ENCODE data around the gene MAPK1IP1L.

The MAPK1IP1L gene

DNA sequence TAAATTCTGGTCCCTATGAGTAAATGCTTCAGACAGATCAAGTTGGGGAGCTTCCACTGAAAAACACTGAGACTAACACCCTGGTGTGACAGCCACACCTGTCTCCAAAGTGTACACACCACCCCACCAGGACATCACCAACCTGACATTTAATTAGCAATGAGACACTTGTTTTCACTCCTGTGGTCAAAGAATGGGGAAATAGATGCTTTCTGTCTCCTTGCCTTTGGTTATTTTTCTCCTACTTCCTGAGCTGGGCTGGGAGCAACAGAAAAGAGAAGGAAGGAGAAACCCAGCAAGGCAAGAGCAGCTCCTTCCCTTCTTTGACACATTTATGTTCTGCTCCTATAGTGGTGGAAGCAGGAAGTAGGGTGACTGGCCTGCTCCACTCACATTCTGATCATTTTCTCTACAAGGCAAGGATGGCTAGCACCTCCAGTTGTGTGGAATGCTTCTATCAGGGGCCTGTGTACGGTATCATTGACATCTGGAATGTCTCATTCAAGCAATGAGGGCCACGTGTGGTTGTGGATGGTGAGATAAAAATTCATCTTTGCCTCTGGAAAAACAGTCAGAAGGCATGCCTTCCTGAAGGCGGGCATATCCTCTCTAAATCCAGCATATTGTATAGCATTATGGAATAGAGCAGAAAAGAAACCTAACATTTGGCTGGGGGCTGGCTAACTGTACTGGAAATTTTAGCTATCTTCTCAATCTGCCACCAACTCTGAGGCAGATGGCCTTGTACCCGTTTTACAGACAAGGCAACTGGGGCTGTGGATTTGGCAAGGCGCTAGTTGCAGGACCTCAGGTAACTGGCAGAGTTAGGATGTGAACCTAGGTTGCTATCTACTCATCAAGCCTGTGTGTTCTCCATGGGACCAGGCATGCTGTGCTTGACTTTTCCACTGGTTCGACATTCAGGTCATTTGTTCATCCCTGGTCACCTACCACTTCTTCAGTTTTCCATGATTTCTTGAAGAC lies 52.8 kb downstream of the MAPK1IP1L start:
- peaks cover 6% of the 10 kb centered on the region for H3K9me3 ChIP-seq
- no peaks in the 10 kb centered on the region for H4K20me1 ChIP-seq
- no peaks in the 10 kb centered on the region for H3K27me3 ChIP-seq
- no peak overlapping the region for H3K27ac ChIP-seq
- H3K4me1 ChIP-seq: peaks cover 41% of the 10 kb centered on the region
- H3K9ac ChIP-seq: no peak overlapping the region
- TF ChIP-seq Cebpa-rat (IDR thresholded peaks at IDR 0.05): no peak
- H3K36me3 ChIP-seq: no peaks in the 10 kb centered on the region
- peak overlapping the region; percentile 48; the same call in 1 of the 2 replicates for H3K4me2 ChIP-seq
- no peak overlapping the region for H3K4me3 ChIP-seq

DNA sequence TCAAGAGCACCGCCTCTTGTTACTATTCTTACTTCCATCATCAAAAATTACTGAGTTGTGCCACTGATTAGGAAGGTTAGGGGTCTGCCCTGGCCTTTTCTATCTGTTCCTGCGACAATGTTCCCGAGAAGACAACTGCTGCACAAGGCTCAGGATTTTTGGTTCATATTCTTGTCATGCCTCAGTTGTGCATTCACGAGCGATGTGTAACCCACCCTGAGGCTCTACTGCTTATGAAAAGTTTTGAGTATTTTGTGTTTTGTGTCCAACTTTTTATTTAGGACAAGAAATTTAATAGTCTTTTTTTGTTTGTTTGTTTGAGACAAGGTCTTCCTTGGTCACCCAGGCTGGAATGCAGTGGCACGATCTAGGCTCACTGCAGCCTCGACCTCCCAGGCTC lies 54.5 kb downstream of the MAPK1IP1L start:
- Histone ChIP-seq H3K9ac (no peak overlapping the region), H4K20me1 (no peaks in the 10 kb centered on the region), H3K36me3 (no peaks in the 10 kb centered on the region), H3K4me1 (peaks cover 41% of the 10 kb centered on the region), H3K4me2 (no peak overlapping the region), H3K4me3 (no peak overlapping the region), H3K9me3 (peaks cover 6% of the 10 kb centered on the region), H3K27ac (no peak overlapping the region), H3K27me3 (no peaks in the 10 kb centered on the region)
- TF ChIP-seq Cebpa-rat (IDR thresholded peaks at IDR 0.05): no peak

DNA sequence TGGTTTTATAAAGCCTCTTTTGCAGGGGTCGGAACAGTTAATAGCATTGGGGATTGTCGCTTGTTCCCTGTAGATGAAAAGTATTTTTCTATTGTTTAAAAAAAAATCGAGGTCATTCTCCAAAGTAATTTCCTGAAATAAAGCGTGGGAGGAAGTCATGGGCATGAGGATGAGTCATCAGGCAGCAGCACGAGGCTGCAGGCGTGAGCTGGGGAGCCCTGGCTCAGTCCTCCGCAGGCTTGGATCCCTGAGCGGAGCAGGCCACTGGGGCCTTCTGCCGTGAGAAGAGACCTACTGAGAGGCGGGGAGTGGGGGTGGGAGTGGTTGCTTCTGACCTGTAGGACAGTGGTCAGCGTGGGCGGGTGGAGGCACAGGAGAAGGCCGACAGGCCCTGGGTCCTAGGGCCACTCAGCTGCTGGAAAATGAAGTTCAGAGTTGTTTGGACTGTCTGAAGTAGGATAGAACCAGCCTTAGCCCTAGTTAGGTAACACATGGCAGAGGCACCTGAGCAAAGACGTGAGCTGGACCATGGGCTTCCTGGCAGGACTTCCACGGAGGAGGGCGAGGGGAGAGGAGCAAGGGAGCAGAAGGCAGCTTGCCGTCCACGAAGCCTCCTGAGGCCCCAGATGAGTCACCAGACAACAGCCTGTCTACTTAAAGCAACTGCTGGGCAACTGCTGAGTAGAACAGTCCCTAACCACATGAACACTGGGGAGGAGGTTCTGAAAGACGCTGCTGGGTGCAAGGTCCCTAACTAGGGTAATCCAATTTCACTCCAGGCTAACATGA lies 56.5 kb downstream of the MAPK1IP1L start:
- Histone ChIP-seq H3K4me2 (peak overlapping the region; percentile 34), H3K4me3 (no peak overlapping the region), H3K9me3 (peaks cover 6% of the 10 kb centered on the region), H3K27me3 (no peaks in the 10 kb centered on the region), H3K27ac (peak overlapping the region; percentile 14; the same call in 1 of the 2 replicates), H3K4me1 (peaks cover 27% of the 10 kb centered on the region), H3K36me3 (no peaks in the 10 kb centered on the region), H4K20me1 (no peaks in the 10 kb centered on the region), H3K9ac (no peak overlapping the region)
- TF ChIP-seq Cebpa-rat (IDR thresholded peaks at IDR 0.05): no peak

DNA sequence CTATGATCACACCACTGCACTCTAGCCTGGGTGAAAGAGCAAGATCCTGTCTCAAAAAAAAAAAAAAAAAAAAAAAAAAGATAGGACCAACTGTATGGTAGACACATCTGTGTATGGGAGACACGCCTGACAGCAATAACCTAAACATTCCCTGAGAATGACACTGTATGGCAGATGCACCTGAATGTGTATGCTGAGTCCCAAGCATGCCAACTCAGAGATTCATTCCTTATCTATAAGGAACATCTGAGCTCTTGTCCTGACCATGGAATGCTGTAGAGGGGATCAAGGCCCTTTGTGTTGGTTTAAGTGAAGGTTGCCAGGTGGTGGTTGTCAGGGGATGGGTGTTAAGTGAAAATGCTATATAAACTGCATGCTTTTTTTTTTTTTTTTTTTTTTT lies 58.4 kb downstream of the MAPK1IP1L start:
- H3K4me3 ChIP-seq: no peak overlapping the region
- no peak overlapping the region for H3K27ac ChIP-seq
- H4K20me1 ChIP-seq: no peaks in the 10 kb centered on the region
- H3K4me2 ChIP-seq: no peak overlapping the region
- H3K36me3 ChIP-seq: no peaks in the 10 kb centered on the region
- H3K27me3 ChIP-seq: no peaks in the 10 kb centered on the region
- H3K9ac ChIP-seq: no peak overlapping the region
- H3K4me1 ChIP-seq: peaks cover 17% of the 10 kb centered on the region
- no peaks in the 10 kb centered on the region for H3K9me3 ChIP-seq
- TF ChIP-seq Cebpa-rat (IDR thresholded peaks at IDR 0.05): no peak

DNA sequence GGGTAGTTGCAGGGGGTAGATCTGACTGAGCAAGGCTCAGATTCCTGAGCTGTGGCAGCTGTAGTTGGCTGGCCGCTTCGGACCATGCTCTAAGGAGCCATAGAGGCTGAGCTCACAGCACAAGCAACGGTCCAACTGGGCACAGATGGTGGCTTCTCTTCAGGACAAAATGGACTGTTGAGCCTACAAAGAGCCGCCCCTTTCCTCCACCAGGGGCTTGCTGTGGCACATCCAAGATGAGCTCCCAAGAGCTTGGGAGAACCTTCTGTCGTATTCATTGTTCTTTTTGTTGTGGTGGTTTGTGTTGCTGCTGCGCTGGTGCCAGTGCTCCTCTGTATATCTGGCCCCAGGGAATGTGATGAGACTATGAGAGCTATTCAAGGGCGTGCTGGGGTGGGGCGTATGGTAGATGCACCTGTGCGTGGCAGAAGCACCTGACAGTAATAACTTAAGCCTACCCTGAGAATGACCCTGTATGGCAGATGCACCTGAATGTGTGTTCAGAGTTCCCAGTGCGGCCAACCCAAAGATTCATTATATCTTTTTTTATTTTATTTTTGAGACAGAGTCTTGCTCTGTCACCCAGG lies 59.8 kb downstream of the MAPK1IP1L start:
- Histone ChIP-seq H3K9me3 (no peaks in the 10 kb centered on the region), H3K27me3 (no peaks in the 10 kb centered on the region), H4K20me1 (no peaks in the 10 kb centered on the region), H3K9ac (no peak overlapping the region), H3K4me3 (no peak overlapping the region), H3K36me3 (no peaks in the 10 kb centered on the region), H3K4me1 (peaks cover 17% of the 10 kb centered on the region), H3K27ac (no peak overlapping the region), H3K4me2 (no peak overlapping the region)
- TF ChIP-seq Cebpa-rat (IDR thresholded peaks at IDR 0.05): no peak

DNA sequence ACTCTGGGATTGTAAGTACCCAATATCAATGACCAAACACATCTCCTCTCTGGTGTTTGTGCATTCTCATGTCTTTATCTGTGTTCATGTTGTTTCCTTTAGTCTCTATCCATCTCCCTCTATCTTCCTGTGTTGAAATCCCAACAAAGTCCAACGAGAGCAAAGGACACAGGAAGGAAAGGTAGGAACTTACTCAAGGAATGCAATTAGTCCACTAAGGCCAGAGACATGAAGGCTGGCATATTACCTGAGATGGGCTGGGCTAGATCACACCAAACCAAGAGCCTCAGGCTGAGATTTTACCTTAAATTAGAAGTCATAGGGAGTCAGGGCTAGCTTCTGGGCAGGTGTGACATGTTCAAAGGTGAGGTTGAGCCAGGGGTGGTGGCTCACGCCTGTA lies 63.3 kb downstream of the MAPK1IP1L start:
- Histone ChIP-seq H3K27ac (no peak overlapping the region), H4K20me1 (no peaks in the 10 kb centered on the region), H3K4me3 (no peak overlapping the region), H3K4me2 (no peak overlapping the region), H3K36me3 (no peaks in the 10 kb centered on the region), H3K4me1 (peaks cover 15% of the 10 kb centered on the region), H3K9me3 (no peaks in the 10 kb centered on the region), H3K27me3 (no peaks in the 10 kb centered on the region), H3K9ac (no peak overlapping the region)
- TF ChIP-seq Cebpa-rat (IDR thresholded peaks at IDR 0.05): no peak

DNA sequence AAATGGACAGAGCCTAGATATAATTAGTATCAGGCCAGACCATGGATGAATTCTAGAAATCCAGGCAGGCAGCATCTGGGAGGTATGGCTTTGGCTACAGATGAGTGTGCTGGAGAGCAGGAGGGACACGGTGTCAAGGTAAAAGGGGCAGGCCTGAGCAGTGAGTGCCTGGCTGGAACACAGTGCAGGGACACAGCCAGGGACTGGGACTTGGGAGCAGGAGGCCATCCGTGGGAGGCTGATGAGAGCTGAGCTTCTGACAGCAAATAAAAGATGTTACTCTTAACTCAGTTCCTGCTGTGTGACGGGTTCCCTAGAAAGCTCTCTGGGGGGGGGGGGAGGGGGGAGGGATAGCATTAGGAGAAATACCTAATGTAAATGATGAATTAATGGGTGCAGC lies 64.0 kb downstream of the MAPK1IP1L start:
- Histone ChIP-seq H3K9me3 (no peaks in the 10 kb centered on the region), H3K27ac (no peak overlapping the region), H3K4me1 (peaks cover 15% of the 10 kb centered on the region), H4K20me1 (no peaks in the 10 kb centered on the region), H3K27me3 (no peaks in the 10 kb centered on the region), H3K4me3 (no peak overlapping the region), H3K36me3 (no peaks in the 10 kb centered on the region), H3K9ac (no peak overlapping the region), H3K4me2 (no peak overlapping the region)
- TF ChIP-seq Cebpa-rat (IDR thresholded peaks at IDR 0.05): no peak

DNA sequence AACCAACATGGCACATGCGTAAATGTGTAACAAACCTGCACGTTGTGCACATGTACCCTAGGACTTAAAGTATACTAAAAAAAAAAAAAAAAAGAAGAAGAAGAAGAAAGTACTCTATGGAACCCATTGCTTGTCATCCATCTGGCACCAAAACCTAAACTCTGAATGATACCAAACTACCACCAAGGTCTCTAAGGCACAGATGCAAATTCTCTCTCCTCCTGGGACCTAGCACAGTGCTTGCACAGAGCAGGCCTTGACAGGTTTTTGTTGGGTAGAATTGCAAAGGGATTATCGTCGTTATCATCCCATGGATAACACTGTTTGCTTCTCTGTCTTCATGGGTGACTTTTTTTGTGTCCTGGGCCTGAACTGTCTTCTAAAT lies 64.4 kb downstream of the MAPK1IP1L start:
- TF ChIP-seq Cebpa-rat (IDR thresholded peaks at IDR 0.05): no peak
- no peak overlapping the region for H3K4me3 ChIP-seq
- H3K9ac ChIP-seq: no peak overlapping the region
- no peak overlapping the region for H3K27ac ChIP-seq
- no peak overlapping the region for H3K4me2 ChIP-seq
- no peaks in the 10 kb centered on the region for H3K36me3 ChIP-seq
- no peaks in the 10 kb centered on the region for H3K9me3 ChIP-seq
- no peaks in the 10 kb centered on the region for H4K20me1 ChIP-seq
- no peaks in the 10 kb centered on the region for H3K27me3 ChIP-seq
- H3K4me1 ChIP-seq: peaks cover 15% of the 10 kb centered on the region

DNA sequence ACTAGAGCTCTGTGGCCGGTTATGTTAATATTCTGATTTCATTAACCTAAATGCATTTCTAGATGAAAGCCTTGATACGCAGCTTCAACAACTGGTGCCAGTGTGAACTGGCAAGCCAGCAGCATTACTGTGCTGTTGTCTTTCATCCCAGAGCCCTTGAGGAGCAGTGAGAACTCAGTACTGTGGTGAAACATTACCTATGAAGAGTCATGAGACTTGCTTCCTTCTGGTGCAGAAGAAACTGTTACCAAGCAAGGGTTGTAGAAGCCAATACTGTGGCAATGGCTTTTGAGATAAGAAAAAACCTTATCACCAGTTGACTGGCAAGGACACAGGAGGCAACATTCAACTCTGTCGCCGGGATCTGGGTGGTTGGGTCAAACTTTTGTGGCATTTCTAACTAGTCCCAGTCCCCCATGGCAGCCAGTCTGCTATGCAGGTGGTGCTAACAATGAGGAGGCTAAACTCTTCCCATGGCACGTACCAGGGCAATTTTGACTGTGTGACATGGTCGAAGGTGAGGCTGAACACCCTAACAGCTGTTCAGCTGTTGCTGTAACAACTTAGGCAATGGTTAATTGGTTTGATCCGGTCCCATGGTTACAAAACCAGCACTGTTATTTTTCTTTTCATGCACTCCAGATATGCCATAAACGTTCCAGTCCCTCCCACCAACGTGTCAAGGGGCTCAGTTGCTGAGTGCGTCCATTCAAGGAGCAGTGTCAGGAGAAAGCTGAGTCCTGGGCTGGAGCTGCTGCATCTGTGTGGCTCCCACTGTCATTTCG lies 65.0 kb downstream of the MAPK1IP1L start:
- Histone ChIP-seq H4K20me1 (no peaks in the 10 kb centered on the region), H3K9me3 (no peaks in the 10 kb centered on the region), H3K27me3 (no peaks in the 10 kb centered on the region), H3K4me3 (no peak overlapping the region), H3K9ac (no peak overlapping the region), H3K4me1 (peaks cover 15% of the 10 kb centered on the region), H3K4me2 (no peak overlapping the region), H3K27ac (no peak overlapping the region), H3K36me3 (no peaks in the 10 kb centered on the region)
- no peak for TF ChIP-seq Cebpa-rat (IDR thresholded peaks at IDR 0.05)
